ENCODE measurements around the gene CHMP1B. TPM values are rescaled to one million over a fixed set of nuclear protein-coding genes. Genes with fewer than 3 reads are reported as not detected.

CHMP1B gene
- total and polyA plus RNA-seq, 7 donors, result 77.9 to 460 (median 321) TPM

DNA sequence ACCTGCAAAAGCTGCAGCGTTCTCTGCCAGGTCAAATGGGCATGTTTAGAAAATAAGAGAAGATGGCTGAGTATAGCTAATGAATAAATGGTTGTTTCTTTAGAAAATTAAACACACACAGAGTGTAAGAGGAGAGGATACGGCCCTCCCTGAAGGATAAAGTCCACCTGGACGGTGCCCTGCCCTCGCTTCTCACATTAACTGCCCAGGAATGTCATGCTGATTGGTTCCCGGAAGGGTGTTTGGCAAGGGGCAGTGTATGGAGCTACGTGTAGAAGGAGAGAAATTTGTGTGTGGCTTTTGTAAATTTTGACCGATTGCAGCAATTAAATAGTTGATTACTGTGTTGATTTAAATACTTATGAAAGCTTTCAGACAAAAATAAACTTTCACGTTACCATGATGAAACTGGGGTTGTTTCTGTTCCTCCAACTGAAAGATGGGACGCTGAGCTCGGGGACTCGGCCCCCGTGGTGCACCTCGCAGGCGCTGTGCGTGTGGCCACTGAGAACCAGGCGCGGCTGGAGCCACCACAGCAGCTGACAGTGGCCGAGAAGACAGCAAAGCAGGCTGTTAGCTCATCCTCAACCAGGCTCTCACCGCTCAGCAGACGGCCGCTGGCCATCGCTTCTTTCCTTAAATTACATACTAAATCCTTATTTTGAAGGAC is 34.2 kb downstream of the CHMP1B start:
- DNase-seq (no peak), ATAC-seq (no peak)
- intact Hi-C loops (cut with DNase I), result no loop called here
- H3K36me3 ChIP-seq (ENCODE audit: insufficient read depth in 1 of 2, low read depth in 1 of 2), result peaks cover 12 to 100% of the 10 kb centered on the region in 2 donors
- H3K27ac ChIP-seq, result no peak overlapping the region
- H3K9me3 ChIP-seq, result no peaks in the 10 kb centered on the region
- H3K27me3 ChIP-seq (ENCODE audit: insufficient read depth in 3 of 3, low read length in 2 of 3), result no peaks in the 10 kb centered on the region
- 79 to 87% (median 85%) methylated on average over 22 of the region's 22 CpGs for WGBS, 3 donors
- TF ChIP-seq, protein P1, sequence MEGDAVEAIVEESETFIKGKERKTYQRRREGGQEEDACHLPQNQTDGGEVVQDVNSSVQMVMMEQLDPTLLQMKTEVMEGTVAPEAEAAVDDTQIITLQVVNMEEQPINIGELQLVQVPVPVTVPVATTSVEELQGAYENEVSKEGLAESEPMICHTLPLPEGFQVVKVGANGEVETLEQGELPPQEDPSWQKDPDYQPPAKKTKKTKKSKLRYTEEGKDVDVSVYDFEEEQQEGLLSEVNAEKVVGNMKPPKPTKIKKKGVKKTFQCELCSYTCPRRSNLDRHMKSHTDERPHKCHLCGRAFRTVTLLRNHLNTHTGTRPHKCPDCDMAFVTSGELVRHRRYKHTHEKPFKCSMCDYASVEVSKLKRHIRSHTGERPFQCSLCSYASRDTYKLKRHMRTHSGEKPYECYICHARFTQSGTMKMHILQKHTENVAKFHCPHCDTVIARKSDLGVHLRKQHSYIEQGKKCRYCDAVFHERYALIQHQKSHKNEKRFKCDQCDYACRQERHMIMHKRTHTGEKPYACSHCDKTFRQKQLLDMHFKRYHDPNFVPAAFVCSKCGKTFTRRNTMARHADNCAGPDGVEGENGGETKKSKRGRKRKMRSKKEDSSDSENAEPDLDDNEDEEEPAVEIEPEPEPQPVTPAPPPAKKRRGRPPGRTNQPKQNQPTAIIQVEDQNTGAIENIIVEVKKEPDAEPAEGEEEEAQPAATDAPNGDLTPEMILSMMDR (IDR thresholded peaks at IDR 0.05), result no peak
- no peaks in the 10 kb centered on the region for H3K4me1 ChIP-seq
- H3K4me3 ChIP-seq, result no peak overlapping the region

DNA sequence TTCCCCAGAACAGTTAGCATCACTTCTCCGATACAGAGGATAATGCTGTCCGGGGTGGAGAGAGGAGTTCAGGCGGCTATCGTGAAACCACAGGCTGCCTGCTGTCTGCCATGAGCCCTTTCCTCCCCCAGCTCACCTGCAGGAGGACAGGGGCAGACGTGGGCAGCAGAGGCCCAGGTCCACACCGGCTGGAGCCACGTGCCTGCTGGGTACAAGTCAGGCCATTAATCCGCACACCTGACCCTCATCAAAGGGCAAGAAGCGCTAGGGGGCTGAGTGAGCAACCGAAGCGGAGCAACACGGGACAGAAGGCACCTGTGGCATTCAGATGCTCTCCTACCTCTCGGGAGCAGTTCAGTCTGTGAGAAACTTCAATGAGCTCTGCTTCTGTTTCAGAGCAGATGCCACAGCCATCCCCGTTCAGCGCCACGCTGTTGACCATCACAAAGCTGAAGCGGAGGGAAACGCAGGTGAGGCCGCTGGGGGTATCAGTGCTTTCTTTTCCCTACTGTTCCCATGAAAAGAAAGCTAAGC is 35.4 kb downstream of the CHMP1B start:
- WGBS, 3 donors, result 80 to 82% (median 81%) methylated on average over 19 of the region's 19 CpGs
- Histone ChIP-seq H3K36me3 (ENCODE audit: insufficient read depth in 1 of 2, low read depth in 1 of 2) (peaks cover 14 to 100% of the 10 kb centered on the region in 2 donors), H3K27me3 (ENCODE audit: insufficient read depth in 3 of 3, low read length in 2 of 3) (no peaks in the 10 kb centered on the region), H3K4me3 (no peak overlapping the region), H3K27ac (no peak overlapping the region), H3K9me3 (no peaks in the 10 kb centered on the region), H3K4me1 (no peaks in the 10 kb centered on the region)
- DNase-seq (no peak), ATAC-seq (no peak)
- TF ChIP-seq, protein P1 (IDR thresholded peaks at IDR 0.05), result no peak
- intact Hi-C loops (cut with DNase I), result no loop called here

DNA sequence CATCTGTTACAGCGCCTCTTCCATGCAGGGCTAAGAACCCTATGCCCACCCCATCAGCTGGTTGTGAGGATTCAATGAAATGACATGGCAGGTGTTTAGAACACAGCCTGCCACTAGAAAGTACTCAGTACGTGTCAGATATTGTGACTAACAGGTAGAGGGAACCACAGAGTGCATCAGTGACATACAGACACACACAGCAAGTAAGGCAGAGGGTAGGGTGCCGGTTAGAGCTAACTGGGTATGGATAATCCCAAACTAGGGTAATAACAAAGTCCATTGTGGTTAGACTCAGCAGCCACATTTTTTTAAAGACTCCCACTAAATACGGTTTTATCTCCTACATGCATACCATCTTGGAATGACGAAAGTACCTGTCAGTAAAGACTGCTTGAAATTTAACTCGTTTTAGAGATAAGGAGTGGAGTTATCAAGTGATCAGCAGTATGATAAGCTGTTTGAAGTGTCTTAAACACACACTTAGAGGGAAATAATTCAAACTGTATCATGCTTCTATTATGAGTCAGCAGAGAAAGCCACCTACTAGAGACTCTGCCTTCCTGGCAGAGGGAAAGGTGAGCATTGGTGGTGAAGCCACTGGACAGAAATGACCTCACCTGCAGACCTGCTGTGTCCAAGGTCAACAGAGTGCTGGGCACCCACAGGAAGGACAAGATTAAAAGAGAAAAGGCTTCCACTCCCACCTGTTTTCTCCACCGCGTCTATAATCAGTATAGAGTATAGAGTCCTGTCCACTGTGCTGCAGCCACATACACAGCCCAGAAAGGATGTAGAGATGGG is 36.3 kb downstream of the CHMP1B start:
- Histone ChIP-seq H3K9me3 (no peaks in the 10 kb centered on the region), H3K27me3 (ENCODE audit: insufficient read depth in 3 of 3, low read length in 2 of 3) (no peaks in the 10 kb centered on the region), H3K4me3 (no peak overlapping the region), H3K4me1 (no peaks in the 10 kb centered on the region), H3K36me3 (ENCODE audit: insufficient read depth in 1 of 2, low read depth in 1 of 2) (peaks cover 14 to 100% of the 10 kb centered on the region in 2 donors), H3K27ac (no peak overlapping the region)
- WGBS, 3 donors, result 85 to 91% (median 87%) methylated on average over 8 of the region's 8 CpGs
- DNase-seq (no peak), ATAC-seq (no peak)
- TF ChIP-seq, protein P1 (IDR thresholded peaks at IDR 0.05), result no peak
- intact Hi-C loops (cut with DNase I), result no loop called here

DNA sequence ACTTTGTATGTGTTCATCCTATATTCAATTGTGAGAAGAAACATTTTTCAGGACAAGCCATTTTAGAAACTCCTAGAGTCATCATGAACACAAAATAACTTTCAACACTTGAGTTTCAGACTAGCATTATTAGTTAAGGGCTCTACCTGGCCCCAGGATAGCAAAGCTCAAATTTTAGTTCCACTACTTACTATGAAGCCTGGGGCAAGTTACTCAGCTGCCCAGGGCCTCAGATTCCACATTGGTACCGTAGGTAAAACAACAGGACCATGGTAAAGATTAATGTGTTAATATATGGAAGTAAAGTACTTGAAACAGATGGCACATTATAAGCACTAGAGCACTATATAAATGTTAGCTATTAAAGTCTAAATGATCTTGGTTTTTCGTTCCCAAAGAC is 37.5 kb downstream of the CHMP1B start:
- TF ChIP-seq, protein P1 (IDR thresholded peaks at IDR 0.05), result no peak
- no peak for DNase-seq
- H3K27ac ChIP-seq, result no peak overlapping the region
- no peaks in the 10 kb centered on the region for H3K9me3 ChIP-seq
- H3K36me3 ChIP-seq (ENCODE audit: insufficient read depth in 1 of 2, low read depth in 1 of 2), result peaks cover 18 to 99% of the 10 kb centered on the region in 2 donors
- H3K4me3 ChIP-seq, result no peak overlapping the region
- ATAC-seq, result no peak
- WGBS, 3 donors, result 91 to 94% (median 93%) methylated on average over 2 of the region's 2 CpGs
- intact Hi-C loops (cut with DNase I), result no loop called here
- H3K27me3 ChIP-seq (ENCODE audit: insufficient read depth in 3 of 3, low read length in 2 of 3), result no peaks in the 10 kb centered on the region
- no peaks in the 10 kb centered on the region for H3K4me1 ChIP-seq

All from psoas muscle (tissue), 8 donors.